ENCODE data around the gene C20orf96.
"Not testable (repeated sequence)": the region's sequence is repeated elsewhere in the genome, so short reads cannot be mapped to it uniquely, and the experiment has no call there.

Gene C20orf96

GRCh38 chr20:237929-238328, 52.6 kb downstream of the C20orf96 start:
- CTCF ChIA-PET = interaction anchor here (0.7 to 6.1 kb wide), 8 partner anchors 9 to 93 kb away, joined by 3 to 27 read pairs (median 3); partner anchors contain the start of gene DEFB132
- Histone ChIP-seq H3K27me3 (replicated peaks in 2 of 5; ENCODE audit: control insufficient read depth in 4 of 5, insufficient read depth in 5 of 5, low read length in 4 of 5) (no peaks in the 10 kb centered on the region), H3K4me1 (ENCODE audit: control extremely low read depth in 1 of 4, control insufficient read depth in 4 of 4, insufficient read depth in 4 of 4, low read length in 3 of 4) (peaks cover 6 to 22% (median 16%) of the 10 kb centered on the region in 4 experiments), H3K4me3 (ENCODE audit: control insufficient read depth in 1 of 7, extremely low read depth in 1 of 7, insufficient read depth in 4 of 7, low read depth in 2 of 7, low read length in 6 of 7) (peak overlapping the region in 6 of 7 experiments; percentile 16 to 74 (median 54)), H3K9me3 (ENCODE audit: control extremely low read depth in 1 of 5, control insufficient read depth in 4 of 5, insufficient read depth in 2 of 5, low read depth in 1 of 5, low read length in 4 of 5) (no peaks in the 10 kb centered on the region), H3K27ac (ENCODE audit: insufficient read depth in 1 of 2, low read depth in 1 of 2, low read length in 2 of 2, poor library complexity in 1 of 2, severe bottlenecking in 2 of 2) (peak overlapping the region; percentile 10 to 50), H3K36me3 (ENCODE audit: control insufficient read depth in 4 of 4, insufficient read depth in 4 of 4, low read length in 3 of 4) (no peaks in the 10 kb centered on the region)
- peak in 2 of 3 donors; percentile 80 to 88 for DNase-seq
- POLR2A ChIA-PET = interaction anchor here (0.9 to 1.0 kb wide), 2 partner anchors 15 to 24 kb away, joined by 3 to 5 read pairs; no protein-coding TSS in a partner anchor
- 70% methylated on average over 2 of the region's 3 CpGs for WGBS (ENCODE audit: insufficient coverage)

GRCh38 chr20:237489-237888, 53.1 kb downstream of the C20orf96 start:
- H3K9me3 ChIP-seq (ENCODE audit: control extremely low read depth in 1 of 5, control insufficient read depth in 4 of 5, insufficient read depth in 2 of 5, low read depth in 1 of 5, low read length in 4 of 5) = no peaks in the 10 kb centered on the region
- peak overlapping the region; percentile 10 to 50 for H3K27ac ChIP-seq (ENCODE audit: insufficient read depth in 1 of 2, low read depth in 1 of 2, low read length in 2 of 2, poor library complexity in 1 of 2, severe bottlenecking in 2 of 2)
- H3K27me3 ChIP-seq (replicated peaks in 2 of 5; ENCODE audit: control insufficient read depth in 4 of 5, insufficient read depth in 5 of 5, low read length in 4 of 5) = no peaks in the 10 kb centered on the region
- ChIA-PET CTCF (interaction anchor here (0.7 to 6.1 kb wide), 6 partner anchors 10 to 94 kb away, joined by 3 to 27 read pairs (median 5); partner anchors contain the start of gene DEFB132), POLR2A (interaction anchor here (0.9 to 1.0 kb wide), 2 partner anchors 15 to 25 kb away, joined by 3 to 5 read pairs; no protein-coding TSS in a partner anchor)
- peak; percentile 67 to 93 (median 88) for DNase-seq
- H3K4me1 ChIP-seq (ENCODE audit: control extremely low read depth in 1 of 4, control insufficient read depth in 4 of 4, insufficient read depth in 4 of 4, low read length in 3 of 4) = peaks cover 6 to 22% (median 16%) of the 10 kb centered on the region in 4 experiments
- 0% methylated on average over 3 of the region's 4 CpGs for WGBS (ENCODE audit: insufficient coverage)
- peak overlapping the region in 6 of 7 experiments; percentile 16 to 74 (median 54) for H3K4me3 ChIP-seq (ENCODE audit: control insufficient read depth in 1 of 7, extremely low read depth in 1 of 7, insufficient read depth in 4 of 7, low read depth in 2 of 7, low read length in 6 of 7)
- no peaks in the 10 kb centered on the region for H3K36me3 ChIP-seq (ENCODE audit: control insufficient read depth in 4 of 4, insufficient read depth in 4 of 4, low read length in 3 of 4)

GRCh38 chr20:235891-236290, 54.7 kb downstream of the C20orf96 start:
- ChIA-PET POLR2A (no interaction called here), CTCF (no interaction called here)
- no peaks in the 10 kb centered on the region for H3K9me3 ChIP-seq (ENCODE audit: control extremely low read depth in 1 of 5, control insufficient read depth in 4 of 5, insufficient read depth in 2 of 5, low read depth in 1 of 5, low read length in 4 of 5)
- peaks cover 6 to 22% (median 16%) of the 10 kb centered on the region in 4 experiments for H3K4me1 ChIP-seq (ENCODE audit: control extremely low read depth in 1 of 4, control insufficient read depth in 4 of 4, insufficient read depth in 4 of 4, low read length in 3 of 4)
- no peaks in the 10 kb centered on the region for H3K36me3 ChIP-seq (ENCODE audit: control insufficient read depth in 4 of 4, insufficient read depth in 4 of 4, low read length in 3 of 4)
- no peak overlapping the region for H3K4me3 ChIP-seq (ENCODE audit: control insufficient read depth in 1 of 7, extremely low read depth in 1 of 7, insufficient read depth in 4 of 7, low read depth in 2 of 7, low read length in 6 of 7)
- no peak for DNase-seq
- no peak overlapping the region for H3K27ac ChIP-seq (ENCODE audit: insufficient read depth in 1 of 2, low read depth in 1 of 2, low read length in 2 of 2, poor library complexity in 1 of 2, severe bottlenecking in 2 of 2)
- H3K27me3 ChIP-seq (replicated peaks in 2 of 5; ENCODE audit: control insufficient read depth in 4 of 5, insufficient read depth in 5 of 5, low read length in 4 of 5) = no peaks in the 10 kb centered on the region
- WGBS (ENCODE audit: insufficient coverage) = 75% methylated on average over 1 of the region's 1 CpG

- H3K27me3 ChIP-seq (replicated peaks in 2 of 5; ENCODE audit: control insufficient read depth in 4 of 5, insufficient read depth in 5 of 5, low read length in 4 of 5) = no peaks in the 10 kb centered on the region
- no peak overlapping the region for H3K27ac ChIP-seq (ENCODE audit: insufficient read depth in 1 of 2, low read depth in 1 of 2, low read length in 2 of 2, poor library complexity in 1 of 2, severe bottlenecking in 2 of 2)
- POLR2A ChIA-PET = interaction anchor here (0.6 kb wide), 1 partner anchor 430 kb away, joined by 5 read pairs; no protein-coding TSS in a partner anchor
- H3K9me3 ChIP-seq (ENCODE audit: control extremely low read depth in 1 of 5, control insufficient read depth in 4 of 5, insufficient read depth in 2 of 5, low read depth in 1 of 5, low read length in 4 of 5) = no peaks in the 10 kb centered on the region
- DNase-seq = peak; percentile 47 to 74 (median 68)
- CTCF ChIA-PET = interaction anchor here (0.7 to 4.5 kb wide), 8 partner anchors 10 to 39 kb away, joined by 3 to 19 read pairs (median 3); no protein-coding TSS in a partner anchor
- no peaks in the 10 kb centered on the region for H3K36me3 ChIP-seq (ENCODE audit: control insufficient read depth in 4 of 4, insufficient read depth in 4 of 4, low read length in 3 of 4)
- peak overlapping the region in 1 of 7 experiments; percentile 33 for H3K4me3 ChIP-seq (ENCODE audit: control insufficient read depth in 1 of 7, extremely low read depth in 1 of 7, insufficient read depth in 4 of 7, low read depth in 2 of 7, low read length in 6 of 7)
- WGBS (ENCODE audit: insufficient coverage) = 50% methylated on average over 2 of the region's 3 CpGs
- peaks cover 6 to 16% (median 13%) of the 10 kb centered on the region in 4 experiments for H3K4me1 ChIP-seq (ENCODE audit: control extremely low read depth in 1 of 4, control insufficient read depth in 4 of 4, insufficient read depth in 4 of 4, low read length in 3 of 4)
Observed at GRCh38 chr20:227439-228105, 63.0 kb downstream of the C20orf96 start.

GRCh38 chr20:226958-227357, 63.6 kb downstream of the C20orf96 start, which contains the start of gene DEFB129:
Gene DEFB129 (plus strand): TSS chr20:227258. CDS start chr20:227289, 31 bp downstream.
- POLR2A ChIA-PET = interaction anchor here (0.6 kb wide), 1 partner anchor 431 kb away, joined by 5 read pairs; no protein-coding TSS in a partner anchor

GRCh38 chr20:225879-226278, 64.7 kb downstream of the C20orf96 start:
- H3K36me3 ChIP-seq (ENCODE audit: control insufficient read depth in 4 of 4, insufficient read depth in 4 of 4, low read length in 3 of 4); H3K4me3 ChIP-seq (ENCODE audit: control insufficient read depth in 1 of 7, extremely low read depth in 1 of 7, insufficient read depth in 4 of 7, low read depth in 2 of 7, low read length in 6 of 7); DNase-seq; H3K27ac ChIP-seq (ENCODE audit: insufficient read depth in 1 of 2, low read depth in 1 of 2, low read length in 2 of 2, poor library complexity in 1 of 2, severe bottlenecking in 2 of 2); H3K27me3 ChIP-seq (replicated peaks in 2 of 5; ENCODE audit: control insufficient read depth in 4 of 5, insufficient read depth in 5 of 5, low read length in 4 of 5); H3K9me3 ChIP-seq (ENCODE audit: control extremely low read depth in 1 of 5, control insufficient read depth in 4 of 5, insufficient read depth in 2 of 5, low read depth in 1 of 5, low read length in 4 of 5); POLR2A ChIA-PET: not testable (repeated sequence)
- 100% methylated on average over 2 of the region's 3 CpGs for WGBS (ENCODE audit: insufficient coverage)
- CTCF ChIA-PET = interaction anchor here (1.3 to 4.5 kb wide), 6 partner anchors 10 to 41 kb away, joined by 3 to 27 read pairs (median 4); no protein-coding TSS in a partner anchor
- H3K4me1 ChIP-seq (ENCODE audit: control extremely low read depth in 1 of 4, control insufficient read depth in 4 of 4, insufficient read depth in 4 of 4, low read length in 3 of 4) = peaks cover 6 to 16% (median 13%) of the 10 kb centered on the region in 4 experiments

More at GRCh38 chr20:226958-227357, 63.6 kb downstream of the C20orf96 start, which contains the start of gene DEFB129:
- Histone ChIP-seq H3K4me1 (ENCODE audit: control extremely low read depth in 1 of 4, control insufficient read depth in 4 of 4, insufficient read depth in 4 of 4, low read length in 3 of 4) (peaks cover 6 to 16% (median 13%) of the 10 kb centered on the region in 4 experiments), H3K9me3 (ENCODE audit: control extremely low read depth in 1 of 5, control insufficient read depth in 4 of 5, insufficient read depth in 2 of 5, low read depth in 1 of 5, low read length in 4 of 5) (no peaks in the 10 kb centered on the region), H3K36me3 (ENCODE audit: control insufficient read depth in 4 of 4, insufficient read depth in 4 of 4, low read length in 3 of 4) (no peaks in the 10 kb centered on the region), H3K27me3 (replicated peaks in 2 of 5; ENCODE audit: control insufficient read depth in 4 of 5, insufficient read depth in 5 of 5, low read length in 4 of 5) (no peaks in the 10 kb centered on the region), H3K4me3 (ENCODE audit: control insufficient read depth in 1 of 7, extremely low read depth in 1 of 7, insufficient read depth in 4 of 7, low read depth in 2 of 7, low read length in 6 of 7) (peak within 1 kb of the TSS in 1 of 7 experiments; percentile 33), H3K27ac (ENCODE audit: insufficient read depth in 1 of 2, low read depth in 1 of 2, low read length in 2 of 2, poor library complexity in 1 of 2, severe bottlenecking in 2 of 2) (no peak within 1 kb of the TSS)
- no peak for DNase-seq
- CTCF ChIA-PET = interaction anchor here (0.7 to 4.5 kb wide), 8 partner anchors 10 to 40 kb away, joined by 3 to 19 read pairs (median 4); no protein-coding TSS in a partner anchor
- 96% methylated on average over 2 of the region's 3 CpGs for WGBS (ENCODE audit: insufficient coverage)

Measured in common myeloid progenitor, CD34-positive (primary cell).